Smooth muscle cell (in vitro differentiated cells): ENCODE results near the gene PACC1. TPM values are rescaled to one million over a fixed set of nuclear protein-coding genes. Genes with fewer than 3 reads are reported as not detected.

Experiments
- DNase-seq: peaks from one replicate; lab custom pipeline; 2025; ENCODE audit not compliant: unreplicated experiment; lab: John Stamatoyannopoulos, UW
- H2AFZ ChIP-seq: fragments of 200-600 bp; sonication (generic); 2 replicates; pipeline ENCODE4 v1.6.0; 2016; ENCODE audit warnings: antibody characterized with exemption, low read depth, mild to moderate bottlenecking
- H3F3A ChIP-seq: fragments of 200-600 bp; sonication (generic); 2 replicates; pipeline ENCODE4 v1.6.0; 2017; ENCODE audit warnings: antibody characterized with exemption, low read depth
- H3K27ac ChIP-seq: fragments of 200-600 bp; sonication (generic); 2 replicates; pipeline ENCODE4 v1.5.1; 2016; ENCODE audit warnings: low read depth, mild to moderate bottlenecking
- H3K27me3 ChIP-seq: fragments of 200-600 bp; sonication (generic); 2 replicates; pipeline ENCODE4 v1.6.1; 2016; ENCODE audit warnings: low read depth, mild to moderate bottlenecking
- H3K36me3 ChIP-seq: fragments of 200-600 bp; sonication (generic); 2 replicates; pipeline ENCODE4 v1.5.1; 2016; ENCODE audit warnings: low read depth
- H3K4me1 ChIP-seq: fragments of 200-600 bp; sonication (generic); 2 replicates; pipeline ENCODE4 v1.5.1; 2016; ENCODE audit warnings: low read depth
- H3K4me2 ChIP-seq: fragments of 200-600 bp; sonication (generic); 2 replicates; pipeline ENCODE4 v1.6.0; 2016; ENCODE audit warnings: mild to moderate bottlenecking
- H3K4me3 ChIP-seq: fragments of 200-600 bp; sonication (generic); 2 replicates; pipeline ENCODE4 v1.5.1; 2016; ENCODE audit warnings: mild to moderate bottlenecking
- H3K79me2 ChIP-seq: fragments of 200-600 bp; sonication (generic); 2 replicates; pipeline ENCODE4 v1.6.0; 2016; ENCODE audit warnings: low read depth, mild to moderate bottlenecking
- H3K9ac ChIP-seq: fragments of 200-600 bp; sonication (generic); 2 replicates; pipeline ENCODE4 v1.6.0; 2016; ENCODE audit warnings: low read depth
- H3K9me3 ChIP-seq: fragments of 200-600 bp; sonication (generic); replicated peaks from 2 replicates; pipeline ENCODE4 v1.5.1; 2016; ENCODE audit warnings: low read depth
- H4K20me1 ChIP-seq: fragments of 200-600 bp; sonication (generic); 2 replicates; pipeline ENCODE4 v1.6.0; 2016; ENCODE audit warnings: low read depth
- WGBS: methylation state at CpG from one replicate; pipeline ENCODE4 v1.1.7; 2016; ENCODE audit warnings: low lambda C conversion rate; 5-methylcytosine and 5-hydroxymethylcytosine counted together
- polyA plus RNA-seq: library from polyadenylated mRNA; unstranded; fragments of >200 nt; fragmentation: Nextera tagmentation; extraction: Ambion mirVana; gene quantifications from 2 replicates; pipeline ENCODE4 v1.2.1, GENCODE V29; 2016
- total RNA-seq: library from RNA; depleted of rRNA; stranded (reverse); fragments of >200 nt; gene quantifications from 2 replicates; pipeline ENCODE4 v1.2.3, GENCODE V29; 2014
- TF ChIP-seq, protein P1 (sequence below): fragments of 200-600 bp; sonication (generic); IDR thresholded peaks from 2 replicates; pipeline ENCODE4 v1.5.1; 2017; ENCODE audit warnings: borderline replicate concordance, mild to moderate bottlenecking, antibody characterized with exemption; ENCODE audit not compliant: insufficient read depth, poor library complexity, severe bottlenecking

PACC1 gene
- total and polyA plus RNA-seq, 2 experiments from 2014 or later = 8.5 to 8.8 TPM

DNA sequence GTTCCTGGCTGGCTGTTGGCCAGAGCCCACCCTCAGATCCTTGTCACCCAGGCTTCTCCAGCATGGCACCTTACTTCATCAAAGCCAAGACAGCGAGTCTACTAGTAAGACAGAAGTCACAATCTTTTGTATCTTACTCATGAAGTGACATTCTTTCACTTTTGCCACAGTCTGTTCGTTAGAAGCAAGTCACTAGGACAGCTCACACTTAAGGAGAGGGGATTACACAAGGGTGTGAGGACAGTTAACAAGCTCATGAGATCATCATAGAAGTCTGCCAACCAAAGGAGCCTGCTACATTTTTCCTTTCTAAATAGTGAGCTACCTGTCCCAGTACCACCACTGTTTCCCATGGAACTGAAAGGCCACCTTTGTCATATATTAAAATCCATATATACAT lies 61.5 kb downstream of the PACC1 start:
- Histone ChIP-seq H3K27ac (no peak overlapping the region), H3K9me3 (no peaks in the 10 kb centered on the region), H3K9ac (no peak overlapping the region), H3K79me2 (no peaks in the 10 kb centered on the region), H4K20me1 (no peaks in the 10 kb centered on the region), H3F3A (no peaks in the 10 kb centered on the region), H2AFZ (no peak overlapping the region), H3K4me3 (no peak overlapping the region), H3K27me3 (no peaks in the 10 kb centered on the region), H3K4me2 (no peak overlapping the region), H3K36me3 (peaks cover 10% of the 10 kb centered on the region), H3K4me1 (no peaks in the 10 kb centered on the region)
- WGBS = 70% methylated on average over 2 of the region's 2 CpGs
- TF ChIP-seq, protein P1, sequence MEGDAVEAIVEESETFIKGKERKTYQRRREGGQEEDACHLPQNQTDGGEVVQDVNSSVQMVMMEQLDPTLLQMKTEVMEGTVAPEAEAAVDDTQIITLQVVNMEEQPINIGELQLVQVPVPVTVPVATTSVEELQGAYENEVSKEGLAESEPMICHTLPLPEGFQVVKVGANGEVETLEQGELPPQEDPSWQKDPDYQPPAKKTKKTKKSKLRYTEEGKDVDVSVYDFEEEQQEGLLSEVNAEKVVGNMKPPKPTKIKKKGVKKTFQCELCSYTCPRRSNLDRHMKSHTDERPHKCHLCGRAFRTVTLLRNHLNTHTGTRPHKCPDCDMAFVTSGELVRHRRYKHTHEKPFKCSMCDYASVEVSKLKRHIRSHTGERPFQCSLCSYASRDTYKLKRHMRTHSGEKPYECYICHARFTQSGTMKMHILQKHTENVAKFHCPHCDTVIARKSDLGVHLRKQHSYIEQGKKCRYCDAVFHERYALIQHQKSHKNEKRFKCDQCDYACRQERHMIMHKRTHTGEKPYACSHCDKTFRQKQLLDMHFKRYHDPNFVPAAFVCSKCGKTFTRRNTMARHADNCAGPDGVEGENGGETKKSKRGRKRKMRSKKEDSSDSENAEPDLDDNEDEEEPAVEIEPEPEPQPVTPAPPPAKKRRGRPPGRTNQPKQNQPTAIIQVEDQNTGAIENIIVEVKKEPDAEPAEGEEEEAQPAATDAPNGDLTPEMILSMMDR = no peak
- no peak for DNase-seq

DNA sequence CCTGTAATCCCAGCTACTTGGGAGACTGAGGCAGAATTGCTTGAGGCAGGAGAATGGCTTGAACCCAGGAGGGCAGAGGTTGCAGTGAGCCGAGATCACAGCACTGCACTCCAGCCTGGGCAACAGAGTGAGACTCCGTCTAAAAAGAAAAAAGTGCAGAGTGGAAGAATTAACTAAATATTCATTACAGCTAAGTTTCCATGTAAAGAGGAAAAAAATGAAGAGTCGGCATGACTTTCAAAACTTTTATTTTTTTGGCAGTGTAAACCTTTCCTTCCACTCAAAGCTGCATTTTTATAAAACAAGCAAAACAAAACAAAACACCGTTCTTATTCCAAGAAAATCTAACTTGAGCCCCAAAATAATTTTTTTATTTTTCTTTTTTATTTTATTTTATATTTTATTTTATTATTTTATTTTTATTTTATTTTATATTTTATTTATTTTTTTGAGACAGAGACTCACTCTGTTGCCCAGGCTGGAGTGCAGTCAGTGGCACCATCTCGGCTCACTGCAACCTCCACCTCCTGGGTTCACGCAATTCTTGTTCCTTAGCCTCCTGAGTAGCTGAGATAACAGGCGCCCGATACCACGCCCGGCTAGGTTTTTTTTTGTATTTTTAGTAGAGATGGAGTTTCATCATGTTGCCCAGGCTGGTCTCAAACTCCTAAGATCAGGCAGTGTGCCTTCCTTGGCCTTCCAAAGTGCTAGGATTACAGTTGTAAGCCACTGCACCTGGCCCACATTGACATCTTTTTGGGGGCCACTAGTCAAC lies 62.9 kb downstream of the PACC1 start:
- DNase-seq = no peak

GRCh38 chr1:212346601-212347000 lies 68.1 kb downstream of the PACC1 start:
- Histone ChIP-seq H3K4me3 (no peak overlapping the region), H3K4me2 (no peak overlapping the region), H3K9ac (no peak overlapping the region), H3K27ac (no peak overlapping the region), H3K79me2 (no peaks in the 10 kb centered on the region), H4K20me1 (peaks cover 5% of the 10 kb centered on the region), H3K4me1 (no peaks in the 10 kb centered on the region), H3K27me3 (no peaks in the 10 kb centered on the region), H2AFZ (no peak overlapping the region), H3K36me3 (peaks cover 4% of the 10 kb centered on the region), H3K9me3 (no peaks in the 10 kb centered on the region), H3F3A (no peaks in the 10 kb centered on the region)
- TF ChIP-seq, protein P1 = no peak
- no peak for DNase-seq
- 97% methylated on average over 1 of the region's 1 CpG for WGBS

More for the DNA sequence above, 62.9 kb downstream of the PACC1 start:
- Histone ChIP-seq H3K27ac (no peak overlapping the region), H4K20me1 (peaks cover 2% of the 10 kb centered on the region), H3K9ac (no peak overlapping the region), H3K4me2 (no peak overlapping the region), H2AFZ (no peak overlapping the region), H3K4me1 (no peaks in the 10 kb centered on the region), H3K36me3 (peaks cover 10% of the 10 kb centered on the region), H3F3A (no peaks in the 10 kb centered on the region), H3K4me3 (no peak overlapping the region), H3K27me3 (no peaks in the 10 kb centered on the region), H3K9me3 (no peaks in the 10 kb centered on the region), H3K79me2 (no peaks in the 10 kb centered on the region)
- WGBS = 97% methylated on average over 10 of the region's 10 CpGs
- TF ChIP-seq, protein P1 = no peak

DNA sequence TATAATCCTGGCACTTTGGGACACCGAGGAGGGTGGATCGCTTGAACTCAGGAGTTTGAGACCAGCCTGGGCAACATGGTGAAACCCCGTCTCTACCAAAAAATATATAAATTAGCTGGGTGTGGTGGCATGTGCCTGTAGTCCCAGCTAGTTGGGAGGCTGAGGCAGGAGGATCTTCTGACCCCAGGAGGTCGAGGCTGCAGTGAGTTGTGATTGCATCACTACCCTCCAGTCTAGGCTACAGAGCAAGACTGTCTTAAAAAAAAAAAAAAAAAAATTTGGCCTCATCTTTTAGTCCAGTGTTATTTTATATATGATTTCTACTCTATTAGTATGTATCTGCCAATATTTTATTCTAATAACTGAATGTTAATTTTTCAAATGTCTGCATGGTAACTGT lies 69.8 kb downstream of the PACC1 start:
- Histone ChIP-seq H3K4me3 (no peak overlapping the region), H3K9ac (no peak overlapping the region), H3K9me3 (no peaks in the 10 kb centered on the region), H3K27me3 (no peaks in the 10 kb centered on the region), H3F3A (no peaks in the 10 kb centered on the region), H3K4me1 (no peaks in the 10 kb centered on the region), H2AFZ (no peak overlapping the region), H3K79me2 (no peaks in the 10 kb centered on the region), H3K4me2 (no peak overlapping the region), H3K36me3 (peaks cover 4% of the 10 kb centered on the region), H4K20me1 (peaks cover 5% of the 10 kb centered on the region), H3K27ac (no peak overlapping the region)
- TF ChIP-seq, protein P1 = no peak
- no peak for DNase-seq
- 96% methylated on average over 4 of the region's 4 CpGs for WGBS
